ENCODE data around the gene WNT10A.

The WNT10A gene

DNA sequence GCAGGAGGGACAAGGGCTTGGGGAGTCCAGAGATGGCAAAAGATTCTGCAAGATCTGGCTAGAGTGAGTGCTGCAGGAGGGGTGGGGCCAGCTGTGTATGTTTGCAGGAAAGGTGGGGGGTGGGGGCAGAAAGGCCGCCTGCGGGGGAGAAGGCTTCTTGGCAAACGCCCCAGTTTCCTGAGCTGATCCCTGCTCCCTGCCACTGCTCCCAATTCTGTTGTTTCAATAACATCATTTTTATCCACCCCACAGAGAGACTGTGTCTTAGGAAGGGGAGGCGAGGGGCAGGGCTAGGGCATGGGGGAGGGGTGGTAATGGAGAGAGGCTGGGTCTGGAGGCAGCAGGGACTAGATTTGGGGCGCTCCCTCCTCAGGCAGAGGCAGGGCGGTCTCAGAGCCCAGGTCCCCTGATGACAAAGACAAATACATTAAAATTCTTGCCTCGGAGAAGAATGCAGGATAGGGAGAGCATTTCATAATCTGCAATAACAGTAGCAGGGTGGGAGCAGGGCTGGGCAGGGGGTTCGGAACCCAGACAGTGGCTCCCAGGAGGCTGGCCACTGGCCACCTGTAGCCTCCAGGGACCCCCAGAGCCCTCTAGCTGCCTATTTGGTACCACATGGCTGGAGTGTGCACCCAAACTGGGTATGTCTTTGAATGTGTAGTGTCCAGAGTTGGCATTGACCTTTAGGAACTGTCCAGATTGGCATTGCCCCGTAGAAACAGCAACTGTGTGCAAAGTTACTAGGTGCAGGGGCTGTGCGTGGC is 23.1 kb upstream of the WNT10A start:
- no peak for DNase-seq

DNA sequence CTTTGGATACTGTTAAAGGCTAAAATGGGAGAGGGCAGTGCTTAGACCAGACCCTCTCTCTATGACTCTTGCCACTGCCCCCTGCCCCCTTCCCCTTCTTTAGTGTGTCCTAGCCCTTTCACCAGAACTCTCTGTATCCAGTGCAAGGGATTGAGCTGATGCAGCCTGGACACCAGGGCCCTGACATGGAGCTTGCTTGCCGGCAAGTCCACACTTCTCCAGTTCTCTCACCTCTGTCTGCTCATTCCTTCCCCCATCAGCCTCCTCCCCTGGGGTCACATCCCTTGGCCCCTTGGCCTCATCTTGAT is 22.6 kb upstream of the WNT10A start:
- DNase-seq, result no peak

GRCh38 chr2:218858671-218859555 is 21.7 kb upstream of the WNT10A start:
- no peak for DNase-seq

- DNase-seq, result peak in 1 of 51 donors; percentile 8
Measured at GRCh38 chr2:218859556-218859987, 21.1 kb upstream of the WNT10A start, which contains the start of gene WNT6. TSS of gene WNT6 (plus strand) at chr2:218859805. CDS start at chr2:218860038, 233 bp downstream.

DNA sequence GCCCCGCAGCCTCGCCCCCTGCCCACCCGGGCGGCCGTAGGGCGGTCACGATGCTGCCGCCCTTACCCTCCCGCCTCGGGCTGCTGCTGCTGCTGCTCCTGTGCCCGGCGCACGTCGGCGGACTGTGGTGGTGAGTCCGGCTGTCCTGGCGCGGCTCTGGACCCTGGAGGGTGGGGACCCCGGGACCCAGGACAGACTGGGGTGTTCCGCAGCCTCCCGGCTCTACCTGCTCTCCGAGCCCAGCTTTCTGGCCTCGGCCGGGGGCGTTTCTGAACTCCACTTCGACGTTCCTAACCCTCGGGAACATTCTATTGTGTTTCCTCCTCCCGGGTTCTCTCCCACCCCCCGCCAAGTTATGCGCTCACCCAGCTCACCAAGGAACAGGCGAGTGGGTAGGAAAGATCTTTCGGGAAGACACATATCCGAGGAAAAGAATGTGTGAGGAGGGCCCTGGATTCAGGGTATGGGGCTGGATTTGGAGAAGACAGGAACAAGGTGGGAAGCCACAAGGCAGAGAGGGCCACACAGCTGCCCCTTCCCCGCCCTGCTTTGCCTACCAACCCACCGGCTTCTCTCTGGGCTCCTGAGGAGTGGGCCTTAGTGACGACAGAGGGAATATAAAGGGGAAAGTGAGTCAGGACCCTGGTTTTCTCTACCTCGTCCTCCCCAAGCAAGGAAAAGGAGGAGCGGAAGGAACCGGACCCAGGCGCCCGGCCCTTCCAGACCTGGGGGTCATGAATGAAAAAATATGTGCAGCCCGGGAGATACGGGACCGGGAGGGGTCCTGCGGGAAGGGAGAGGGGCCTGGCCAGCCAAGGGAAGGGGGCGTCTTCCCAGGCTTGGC is 20.4 kb upstream of the WNT10A start:
- no peak for DNase-seq

GRCh38 chr2:218860950-218861381 is 19.7 kb upstream of the WNT10A start:
- peak in 2 of 51 donors; percentile 27 to 57 for DNase-seq

DNA sequence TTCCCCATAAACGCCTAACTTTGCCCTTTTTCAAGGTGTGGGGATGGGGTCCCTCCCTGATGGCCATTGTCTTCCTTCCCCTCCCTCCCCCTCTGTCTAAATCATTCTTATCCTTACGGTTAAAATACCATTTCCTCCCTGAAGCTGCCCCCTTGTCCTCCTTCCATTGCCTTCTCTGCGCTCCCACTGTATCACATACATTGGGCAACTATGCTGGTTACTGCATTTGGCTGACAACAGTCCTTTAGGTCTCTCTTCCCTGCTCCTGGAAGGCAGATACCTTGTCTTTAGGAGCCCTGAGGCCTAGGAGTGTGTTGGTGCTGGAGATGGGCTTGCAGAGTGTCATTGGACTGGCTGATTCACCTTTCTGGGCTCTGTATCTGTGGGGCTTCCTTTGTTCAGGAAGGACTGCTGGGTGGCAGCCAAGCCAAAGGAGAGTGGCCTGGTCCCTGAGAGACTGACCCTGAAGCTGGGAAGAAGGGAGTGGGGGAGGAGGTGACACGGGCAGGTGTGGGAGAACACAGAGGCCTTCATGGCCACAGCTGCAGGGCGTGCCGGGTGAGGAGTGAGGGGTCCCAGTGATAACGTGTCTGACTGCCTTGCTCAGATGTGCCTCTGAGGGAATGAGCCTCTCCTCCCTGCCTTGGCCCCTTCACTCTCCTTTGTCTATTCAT is 18.9 kb upstream of the WNT10A start:
- no peak for DNase-seq

- no peak for DNase-seq
Measured at GRCh38 chr2:218863021-218863520, 17.6 kb upstream of the WNT10A start.

DNA sequence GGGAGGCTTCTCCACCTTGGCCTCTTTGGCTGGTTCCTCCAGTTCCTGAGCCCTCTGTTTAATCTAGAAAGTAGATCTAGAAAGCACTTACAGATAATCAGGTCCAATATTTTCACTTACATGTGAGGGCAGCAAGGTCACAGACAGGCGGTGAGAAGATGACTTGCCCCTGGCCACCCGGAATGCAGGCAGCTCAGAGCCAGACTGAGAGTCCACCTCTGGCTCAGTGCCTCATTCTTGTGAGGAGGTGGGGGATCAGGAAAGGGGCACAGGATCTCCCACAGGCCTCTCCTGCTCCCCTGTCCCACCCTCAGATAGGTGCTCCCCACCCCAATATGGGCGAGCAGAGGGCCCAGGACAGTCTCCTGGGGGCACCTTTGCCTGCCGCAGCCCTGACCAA is 15.3 kb upstream of the WNT10A start:
- DNase-seq, result no peak

DNA sequence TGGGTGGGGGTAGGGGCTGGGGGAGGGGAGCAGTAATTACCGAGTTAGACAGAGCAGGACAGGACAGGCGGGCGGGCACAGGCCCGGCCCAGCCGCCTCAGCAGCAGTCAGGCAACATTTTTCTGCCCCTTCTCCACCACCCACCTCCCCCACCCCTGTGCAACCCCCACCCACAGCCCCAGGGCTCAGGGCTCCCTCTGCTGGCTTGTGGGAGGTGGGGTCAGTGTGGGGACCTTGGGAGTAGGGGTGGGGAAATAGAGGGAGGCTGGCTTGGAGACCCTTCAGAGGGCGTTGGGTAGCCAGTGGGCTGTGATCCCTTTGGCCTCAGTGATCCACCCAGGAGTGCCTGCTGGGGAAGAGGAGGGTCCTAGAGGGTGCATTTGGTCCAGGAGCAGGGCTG is 14.7 kb upstream of the WNT10A start:
- DNase-seq, result no peak

DNA sequence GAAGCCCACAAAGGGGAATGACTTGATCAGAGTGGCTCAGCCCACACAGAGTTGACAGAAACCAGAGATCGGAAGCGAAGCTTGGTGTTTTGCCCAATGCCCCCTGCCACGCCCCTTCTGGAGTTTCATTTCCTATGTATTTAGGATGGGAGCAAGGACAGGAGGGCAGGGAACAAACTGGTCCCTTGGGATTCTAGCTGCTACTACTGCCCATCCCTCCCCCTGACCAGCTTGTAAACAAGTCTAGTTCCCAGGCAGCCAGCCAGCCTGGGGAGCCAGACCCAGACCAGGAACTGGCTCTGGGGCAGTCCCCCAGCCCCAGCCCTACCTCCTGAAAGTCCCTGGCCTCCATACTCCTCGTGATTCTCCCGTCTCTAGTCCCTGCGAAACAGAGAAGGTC is 12.8 kb upstream of the WNT10A start:
- no peak for DNase-seq

DNA sequence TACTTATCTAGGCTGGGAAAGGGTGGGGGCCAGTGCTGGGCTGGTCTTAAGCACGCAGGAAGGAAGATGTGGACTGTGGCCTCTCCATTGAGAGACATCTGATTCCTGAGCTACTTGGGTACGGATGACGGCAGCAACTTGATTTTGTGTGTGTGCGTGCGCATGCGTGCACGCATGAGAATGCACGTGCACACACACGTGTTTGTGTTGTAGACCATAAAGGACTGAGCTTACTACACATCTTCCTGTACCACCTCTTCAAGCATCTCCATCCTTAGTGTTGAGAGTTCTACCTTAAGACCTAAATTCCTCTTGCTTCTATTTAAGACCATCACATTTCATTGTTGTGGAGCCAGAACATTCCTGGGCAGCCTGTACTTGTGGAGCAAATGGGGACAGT is 11.6 kb upstream of the WNT10A start:
- DNase-seq, result no peak

- peak in 9 of 51 donors; percentile 5 to 19 (median 16) for DNase-seq
Measured at GRCh38 chr2:218870984-218871344, 9.7 kb upstream of the WNT10A start.

DNA sequence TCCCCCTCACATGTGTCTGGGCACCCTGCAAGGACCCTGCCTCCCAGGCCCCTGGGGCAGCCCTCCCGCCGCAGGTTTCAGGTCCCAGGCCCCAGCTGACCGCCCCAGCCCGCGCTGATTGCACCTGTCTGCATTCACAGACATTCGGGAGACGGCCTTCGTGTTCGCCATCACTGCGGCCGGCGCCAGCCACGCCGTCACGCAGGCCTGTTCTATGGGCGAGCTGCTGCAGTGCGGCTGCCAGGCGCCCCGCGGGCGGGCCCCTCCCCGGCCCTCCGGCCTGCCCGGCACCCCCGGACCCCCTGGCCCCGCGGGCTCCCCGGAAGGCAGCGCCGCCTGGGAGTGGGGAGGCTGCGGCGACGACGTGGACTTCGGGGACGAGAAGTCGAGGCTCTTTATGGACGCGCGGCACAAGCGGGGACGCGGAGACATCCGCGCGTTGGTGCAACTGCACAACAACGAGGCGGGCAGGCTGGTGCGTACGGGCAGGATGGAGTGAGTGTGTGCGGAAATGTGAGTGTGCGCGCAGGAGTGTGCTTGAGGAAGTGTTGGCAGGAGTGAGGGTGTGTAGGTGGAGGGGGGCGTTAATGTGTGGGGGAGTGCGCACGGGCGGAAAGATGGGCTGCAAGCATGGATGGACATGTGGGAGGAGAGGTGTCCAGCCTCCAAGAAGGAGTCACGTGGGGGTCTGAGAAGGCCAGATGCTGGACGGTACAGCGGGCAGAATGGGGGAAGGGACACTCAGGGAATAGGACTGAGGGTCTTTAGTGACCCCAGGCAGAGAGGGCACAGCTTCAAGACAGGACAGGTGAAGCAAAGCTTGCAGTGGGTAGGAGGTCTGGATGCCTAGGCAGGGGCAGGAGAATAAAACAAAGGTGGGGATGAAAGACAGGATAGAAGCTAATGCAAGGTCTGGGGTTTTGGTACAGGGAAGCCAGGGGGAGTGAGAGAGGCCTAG is 9.0 kb upstream of the WNT10A start:
- no peak for DNase-seq

DNA sequence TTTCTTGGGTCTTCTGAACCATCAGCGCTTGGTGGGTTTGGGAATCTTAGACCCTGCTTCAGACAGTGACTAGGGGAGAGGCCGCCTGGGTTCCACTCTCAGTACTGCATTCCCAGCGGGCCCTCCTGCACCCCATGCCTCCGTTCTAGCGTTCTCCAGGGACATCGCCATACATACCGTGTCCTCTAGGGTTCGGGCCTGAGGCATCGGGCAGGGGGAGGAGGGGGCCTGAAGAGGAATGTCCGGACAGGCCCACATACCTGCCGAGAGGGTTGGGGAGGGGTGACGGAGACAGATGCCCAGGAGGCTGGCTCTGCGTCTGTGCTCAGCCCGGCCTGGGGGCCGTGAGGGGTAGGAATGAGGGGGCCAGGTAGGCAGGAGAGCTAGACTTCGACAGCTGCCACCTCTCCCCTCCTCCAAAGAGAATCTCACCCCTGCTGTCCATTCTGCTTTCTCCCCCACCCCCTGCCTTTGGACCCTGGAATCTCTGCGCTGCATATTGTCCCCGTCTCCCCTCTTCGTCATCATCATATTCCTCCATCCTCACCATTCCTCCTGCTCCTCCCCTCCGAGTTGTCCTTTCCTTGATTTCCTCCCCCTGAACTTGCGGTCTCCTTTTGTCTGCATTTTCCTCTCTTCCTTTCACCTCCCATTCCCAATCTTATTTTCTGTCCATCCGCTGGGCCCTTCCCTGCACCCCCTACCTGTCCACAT is 7.8 kb upstream of the WNT10A start:
- no peak for DNase-seq

DNA sequence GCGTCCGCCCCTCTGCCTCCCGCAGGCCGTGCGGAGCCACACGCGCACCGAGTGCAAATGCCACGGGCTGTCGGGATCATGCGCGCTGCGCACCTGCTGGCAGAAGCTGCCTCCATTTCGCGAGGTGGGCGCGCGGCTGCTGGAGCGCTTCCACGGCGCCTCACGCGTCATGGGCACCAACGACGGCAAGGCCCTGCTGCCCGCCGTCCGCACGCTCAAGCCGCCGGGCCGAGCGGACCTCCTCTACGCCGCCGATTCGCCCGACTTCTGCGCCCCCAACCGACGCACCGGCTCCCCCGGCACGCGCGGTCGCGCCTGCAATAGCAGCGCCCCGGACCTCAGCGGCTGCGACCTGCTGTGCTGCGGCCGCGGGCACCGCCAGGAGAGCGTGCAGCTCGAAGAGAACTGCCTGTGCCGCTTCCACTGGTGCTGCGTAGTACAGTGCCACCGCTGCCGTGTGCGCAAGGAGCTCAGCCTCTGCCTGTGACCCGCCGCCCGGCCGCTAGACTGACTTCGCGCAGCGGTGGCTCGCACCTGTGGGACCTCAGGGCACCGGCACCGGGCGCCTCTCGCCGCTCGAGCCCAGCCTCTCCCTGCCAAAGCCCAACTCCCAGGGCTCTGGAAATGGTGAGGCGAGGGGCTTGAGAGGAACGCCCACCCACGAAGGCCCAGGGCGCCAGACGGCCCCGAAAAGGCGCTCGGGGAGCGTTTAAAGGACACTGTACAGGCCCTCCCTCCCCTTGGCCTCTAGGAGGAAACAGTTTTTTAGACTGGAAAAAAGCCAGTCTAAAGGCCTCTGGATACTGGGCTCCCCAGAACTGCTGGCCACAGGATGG is 7.1 kb upstream of the WNT10A start:
- DNase-seq, result peak in 3 of 51 donors; percentile 13 to 17 (median 17)

DNA sequence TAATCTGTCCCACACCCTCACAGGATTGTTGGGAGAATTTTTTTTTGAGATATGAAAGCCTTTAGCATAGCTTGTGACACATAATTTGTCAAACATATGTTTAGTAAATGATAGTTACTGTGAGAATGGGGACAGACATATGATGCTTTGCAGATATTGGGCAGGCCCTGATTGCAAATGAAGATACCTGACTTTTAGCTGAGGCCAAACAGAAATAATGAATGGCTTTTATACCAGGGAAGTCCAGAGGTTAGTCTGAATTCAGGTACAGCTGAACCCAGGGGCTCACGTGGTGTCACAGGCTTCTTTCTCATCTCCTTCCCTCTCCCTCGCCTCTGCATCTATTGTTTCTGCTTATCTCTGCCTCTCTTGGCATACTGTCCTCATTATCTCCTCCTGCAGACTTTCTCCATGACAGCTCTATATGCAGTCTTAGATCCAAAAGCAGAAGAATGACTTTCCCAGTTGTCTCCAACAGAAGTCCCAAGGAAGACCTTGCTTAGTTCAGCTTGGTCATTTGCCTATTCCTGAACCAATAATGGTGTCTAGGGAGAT is 4.9 kb upstream of the WNT10A start:
- DNase-seq, result no peak

Data from hypothalamus (tissue), 51 donors.